ENCODE results near the gene EEF2.

DNA sequence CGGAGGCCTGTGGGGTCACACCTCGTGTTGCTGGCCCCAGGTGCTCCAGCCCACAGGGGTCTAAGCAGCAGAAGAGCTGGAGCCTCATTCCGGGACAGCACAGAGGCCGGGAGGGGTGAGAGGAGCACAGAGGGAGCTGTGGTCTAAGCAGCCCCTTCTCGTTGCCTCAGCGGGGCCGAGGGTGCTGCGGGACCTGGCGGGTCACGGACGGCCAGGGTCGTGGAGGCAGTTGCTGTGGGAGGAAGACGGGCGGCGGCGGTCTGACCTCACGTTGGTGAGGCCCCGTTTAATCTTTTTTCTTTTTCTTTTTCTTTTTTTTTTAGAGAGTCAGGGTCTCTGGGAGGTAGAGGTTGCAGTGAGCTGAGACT lies 44.0 kb upstream of the EEF2 start:
- TF ChIP-seq GATA2 (IDR thresholded peaks at IDR 0.05; ENCODE audit: low read depth, low read length) (no peak), GATA3 (IDR thresholded peaks at IDR 0.05; ENCODE audit: low read depth, low read length) (no peak)

Measured in SH-SY5Y (cell line).